NCI-H69 (cell line): Measurements from ENCODE around the gene ODF2L.
A peak's percentile ranks its signal among the peaks of the same experiment; 100 is the strongest.

Experiments
- DNase-seq: peaks from one replicate; lab custom pipeline; 2025; lab: John Stamatoyannopoulos, UW

Gene ODF2L

GRCh38 chr1:86395751-86396497 lies at the start of gene ODF2L:
TSS of gene ODF2L (minus strand) at chr1:86396323. CDS start at chr1:86387027, 9,296 bp downstream.
- peak; percentile 92 for DNase-seq

- no peak for DNase-seq
These were observed 49.8 kb upstream of the ODF2L start for GRCh38 chr1:86445919-86446318.

- DNase-seq: peak; percentile 46
These were observed 45.9 kb upstream of the ODF2L start for GRCh38 chr1:86441997-86442396.

GRCh38 chr1:86441581-86441980 lies 45.5 kb upstream of the ODF2L start:
- DNase-seq: peak; percentile 68

- DNase-seq: peak; percentile 86
These were observed 39.9 kb upstream of the ODF2L start for GRCh38 chr1:86436041-86436440.

GRCh38 chr1:86435327-86435726 lies 39.2 kb upstream of the ODF2L start:
- peak; percentile 52 for DNase-seq

- DNase-seq: no peak
These were observed 37.9 kb upstream of the ODF2L start for GRCh38 chr1:86434059-86434458.

GRCh38 chr1:86430376-86430775 lies 34.3 kb upstream of the ODF2L start:
- no peak for DNase-seq

GRCh38 chr1:86429835-86430234 lies 33.7 kb upstream of the ODF2L start:
- no peak for DNase-seq

GRCh38 chr1:86429122-86429725 lies 33.1 kb upstream of the ODF2L start:
- no peak for DNase-seq

GRCh38 chr1:86423873-86424272 lies 27.8 kb upstream of the ODF2L start, which contains the start of gene CLCA2:
TSS of gene CLCA2 (plus strand) at chr1:86424171. CDS start at chr1:86424248, 77 bp downstream.
- no peak for DNase-seq

GRCh38 chr1:86423473-86423872 lies 27.4 kb upstream of the ODF2L start:
- no peak for DNase-seq

GRCh38 chr1:86421601-86422280 lies 25.6 kb upstream of the ODF2L start:
- no peak for DNase-seq

- peak; percentile 69 for DNase-seq
These were observed 23.3 kb upstream of the ODF2L start for GRCh38 chr1:86419277-86419903.

- peak; percentile 93 for DNase-seq
These were observed 20.2 kb upstream of the ODF2L start for GRCh38 chr1:86416343-86416742.

- no peak for DNase-seq
These were observed 14.8 kb upstream of the ODF2L start for GRCh38 chr1:86410879-86411278.

- peak; percentile 75 for DNase-seq
These were observed 13.4 kb upstream of the ODF2L start for GRCh38 chr1:86409416-86410021.

GRCh38 chr1:86396498-86396890 lies 371 bp upstream of the ODF2L start:
- no peak for DNase-seq

- peak; percentile 20 for DNase-seq
These were observed 1.7 kb downstream of the ODF2L start for GRCh38 chr1:86394416-86394815.

GRCh38 chr1:86389307-86389706 lies 6.8 kb downstream of the ODF2L start:
- DNase-seq: no peak

GRCh38 chr1:86388777-86389176 lies 7.3 kb downstream of the ODF2L start:
- no peak for DNase-seq
